Subcutaneous adipose tissue (tissue), 4 donors: ENCODE results near the gene ZNF311. TPM values are rescaled to one million over a fixed set of nuclear protein-coding genes. Genes with fewer than 3 reads are reported as not detected.

Experiments
- CTCF ChIP-seq: fragments of 450-650 bp; IDR thresholded peaks from one replicate; pipeline ENCODE4 v1.5.1; 2016; ENCODE audit warnings: low read depth, mild to moderate bottlenecking, control low read depth, antibody characterized with exemption, moderate library complexity
- total RNA-seq, 4 donors: library from RNA; depleted of rRNA; stranded (reverse); fragments of >200 nt; gene quantifications; one replicate each; pipeline ENCODE4 v1.1.0, GENCODE V29; 2016

ZNF311 gene
- total RNA-seq: 1 to 10 TPM in 3 of 4 donors, not detected in 1; 1.0 to 2.4 (median 1.1) TPM

- TF ChIP-seq CTCF: no peak
Measured at GRCh38 chr6:29005183-29005885, at the start of gene ZNF311. ZNF311 (minus strand) TSS chr6:29005315; CDS start chr6:29003954, 1,361 bp downstream.

DNA sequence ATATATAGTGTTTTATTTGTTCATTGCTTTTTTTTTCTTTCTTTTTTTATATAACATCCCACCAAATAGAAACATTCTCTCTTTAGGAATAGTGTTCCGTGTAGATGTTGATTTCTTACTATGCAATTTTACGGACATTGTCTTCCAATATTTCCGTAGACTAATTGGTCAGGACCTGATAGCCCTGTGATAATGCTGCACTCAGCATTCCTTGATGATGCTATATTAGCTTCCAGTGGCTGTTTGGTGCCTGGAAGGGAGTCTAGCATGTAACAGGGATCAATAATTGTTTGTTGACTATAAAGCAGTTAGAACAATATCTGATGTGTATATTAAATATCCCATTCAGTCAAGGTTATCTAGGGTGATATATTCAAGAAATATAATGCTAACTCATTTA lies 46.6 kb upstream of the ZNF311 start:
- no peak for TF ChIP-seq CTCF

DNA sequence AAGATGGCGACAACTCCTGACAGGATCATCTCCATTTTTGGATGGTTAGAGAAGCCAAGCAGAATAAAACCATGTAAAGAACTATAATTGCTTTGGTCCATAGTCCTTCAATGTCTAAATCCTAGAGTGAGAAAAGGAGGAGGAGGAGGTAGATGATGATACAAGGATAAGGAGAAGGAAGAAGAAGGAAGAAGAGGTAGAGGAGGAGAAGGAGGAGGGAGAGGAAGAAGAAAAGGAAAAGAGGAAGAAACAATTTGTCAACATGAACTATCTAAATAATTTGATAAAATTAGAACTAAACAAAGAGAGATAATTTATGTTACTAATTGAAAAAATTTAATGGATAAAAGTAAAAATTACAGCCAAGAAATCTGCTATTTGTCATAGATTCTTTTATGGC lies 40.0 kb upstream of the ZNF311 start, which contains the start of gene OR2W1:
Gene OR2W1, minus strand, starts transcription at position 101 of the 400 bp plus-strand sequence. Its CDS starts 0 bp downstream, at position 101.
- no peak for TF ChIP-seq CTCF

DNA sequence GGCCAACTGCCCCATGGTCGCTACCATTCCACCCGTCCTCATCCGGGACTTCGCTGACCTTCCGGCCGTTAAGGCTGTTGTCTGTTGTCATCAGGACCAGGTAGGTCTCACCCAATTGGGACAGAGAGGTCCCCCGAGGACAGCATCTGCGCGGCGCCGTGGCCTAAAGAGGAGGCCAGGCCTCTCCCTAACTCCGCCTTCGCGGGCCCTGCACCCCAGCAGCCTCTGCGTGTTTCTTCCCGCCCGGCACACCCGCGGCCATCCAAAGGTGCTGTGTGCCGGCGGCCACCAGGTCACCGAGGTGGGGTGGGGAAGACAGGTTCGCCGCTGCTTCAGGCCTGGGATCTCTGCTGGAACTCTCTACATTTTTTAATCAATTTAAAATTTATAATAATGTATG lies 30.8 kb upstream of the ZNF311 start:
- no peak for TF ChIP-seq CTCF

DNA sequence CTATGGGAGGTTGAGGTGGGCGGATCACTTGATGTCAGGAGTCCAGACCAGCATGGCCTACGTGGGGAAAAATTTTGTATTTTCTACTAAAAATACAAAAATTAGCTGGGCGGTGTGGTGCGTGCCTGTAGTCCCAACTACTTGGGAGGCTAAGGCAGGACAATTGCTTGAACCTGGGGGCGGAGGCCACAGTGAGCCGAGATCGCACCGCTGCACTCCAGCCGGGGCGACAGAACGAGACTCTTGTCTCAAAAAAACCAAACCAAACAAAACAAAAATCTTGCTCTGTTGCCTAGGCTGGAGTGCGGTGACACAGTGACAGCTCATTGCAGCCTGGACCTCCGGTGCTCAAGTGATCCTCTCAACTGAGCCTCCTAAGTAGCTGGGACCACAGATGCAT lies 23.7 kb upstream of the ZNF311 start:
- no peak for TF ChIP-seq CTCF

GRCh38 chr6:29025927-29026585 lies 20.9 kb upstream of the ZNF311 start:
- no peak for TF ChIP-seq CTCF

GRCh38 chr6:29021434-29021833 lies 16.3 kb upstream of the ZNF311 start:
- TF ChIP-seq CTCF: no peak
